ENCODE measurements around the gene AOPEP. TPM values are rescaled to one million over a fixed set of nuclear protein-coding genes. Genes with fewer than 3 reads are reported as not detected.

Gene AOPEP
- total RNA-seq, 1 experiment from 2014 or later, result 89.5 TPM

GRCh38 chr9:95115104-95115503, 388.6 kb downstream of the AOPEP start:
- CTCF ChIA-PET, result no interaction called here
- H3K4me1 Mint-ChIP-seq (ENCODE audit: low read depth, unreplicated experiment), result no peaks in the 10 kb centered on the region
- DNase-seq, result no peak
- no peak overlapping the region for H3K4me3 Mint-ChIP-seq (ENCODE audit: low read depth, unreplicated experiment)
- no peak overlapping the region for H3K27ac Mint-ChIP-seq (ENCODE audit: unreplicated experiment)
- H3K9me3 Mint-ChIP-seq (ENCODE audit: low read depth, unreplicated experiment), result no peaks in the 10 kb centered on the region
- intact Hi-C loops (cut with micrococcal nuclease; ENCODE audit: unreplicated experiment), result no loop called here
- TF ChIP-seq CTCF (IDR thresholded peaks at IDR 0.05; ENCODE audit: unreplicated experiment), result no peak
- H3K36me3 Mint-ChIP-seq (ENCODE audit: insufficient read depth, unreplicated experiment), result peaks cover 15% of the 10 kb centered on the region
- no peaks in the 10 kb centered on the region for H3K27me3 Mint-ChIP-seq (ENCODE audit: unreplicated experiment)
- BruUV-seq (replicated peaks), result no TSS peak

GRCh38 chr9:95116002-95116807, 389.7 kb downstream of the AOPEP start:
- no peaks in the 10 kb centered on the region for H3K4me1 Mint-ChIP-seq (ENCODE audit: low read depth, unreplicated experiment)

GRCh38 chr9:95116808-95117204, 390.3 kb downstream of the AOPEP start:
- Mint-ChIP-seq H3K36me3 (ENCODE audit: insufficient read depth, unreplicated experiment) (peaks cover 13% of the 10 kb centered on the region), H3K27me3 (ENCODE audit: unreplicated experiment) (no peaks in the 10 kb centered on the region), H3K4me1 (ENCODE audit: low read depth, unreplicated experiment) (no peaks in the 10 kb centered on the region), H3K4me3 (ENCODE audit: low read depth, unreplicated experiment) (no peak overlapping the region), H3K9me3 (ENCODE audit: low read depth, unreplicated experiment) (no peaks in the 10 kb centered on the region), H3K27ac (ENCODE audit: unreplicated experiment) (no peak overlapping the region)
- no peak for DNase-seq
- CTCF ChIA-PET, result no interaction called here
- no peak for TF ChIP-seq CTCF (IDR thresholded peaks at IDR 0.05; ENCODE audit: unreplicated experiment)
- no TSS peak for BruUV-seq (replicated peaks)
- intact Hi-C loops (cut with micrococcal nuclease; ENCODE audit: unreplicated experiment), result no loop called here

More at GRCh38 chr9:95116002-95116807, 389.7 kb downstream of the AOPEP start:
- CTCF ChIA-PET, result interaction anchor here (0.7 kb wide), 1 partner anchor 447 kb away, joined by 7 read pairs; no protein-coding TSS in a partner anchor
- no peak overlapping the region for H3K4me3 Mint-ChIP-seq (ENCODE audit: low read depth, unreplicated experiment)
- no peak overlapping the region for H3K27ac Mint-ChIP-seq (ENCODE audit: unreplicated experiment)
- no peak for TF ChIP-seq CTCF (IDR thresholded peaks at IDR 0.05; ENCODE audit: unreplicated experiment)
- peaks cover 15% of the 10 kb centered on the region for H3K36me3 Mint-ChIP-seq (ENCODE audit: insufficient read depth, unreplicated experiment)
- intact Hi-C loops (cut with micrococcal nuclease; ENCODE audit: unreplicated experiment), result no loop called here
- no peaks in the 10 kb centered on the region for H3K27me3 Mint-ChIP-seq (ENCODE audit: unreplicated experiment)
- DNase-seq, result no peak
- no peaks in the 10 kb centered on the region for H3K9me3 Mint-ChIP-seq (ENCODE audit: low read depth, unreplicated experiment)
- no TSS peak for BruUV-seq (replicated peaks)

- no TSS peak for BruUV-seq (replicated peaks)
- no peak for TF ChIP-seq CTCF (IDR thresholded peaks at IDR 0.05; ENCODE audit: unreplicated experiment)
- no peak for DNase-seq
- Mint-ChIP-seq H3K27me3 (ENCODE audit: unreplicated experiment) (no peaks in the 10 kb centered on the region), H3K36me3 (ENCODE audit: insufficient read depth, unreplicated experiment) (no peaks in the 10 kb centered on the region), H3K4me3 (ENCODE audit: low read depth, unreplicated experiment) (no peak overlapping the region), H3K9me3 (ENCODE audit: low read depth, unreplicated experiment) (no peaks in the 10 kb centered on the region), H3K4me1 (ENCODE audit: low read depth, unreplicated experiment) (no peaks in the 10 kb centered on the region), H3K27ac (ENCODE audit: unreplicated experiment) (no peak overlapping the region)
- CTCF ChIA-PET, result interaction anchor here (0.7 kb wide), 1 partner anchor 201 kb away, joined by 3 read pairs; no protein-coding TSS in a partner anchor
- intact Hi-C loops (cut with micrococcal nuclease; ENCODE audit: unreplicated experiment), result no loop called here
These were observed 392.1 kb downstream of the AOPEP start for GRCh38 chr9:95118596-95118995.
